B cell (primary cell): Measurements from ENCODE around the gene SLC9C2. TPM values are rescaled to one million over a fixed set of nuclear protein-coding genes. Genes with fewer than 3 reads are reported as not detected.

Experiments
- ATAC-seq: fragments of 200-7000 bp; cut with Tn5 transposase; one replicate; pipeline ENCODE4 v1.10.0; 2021; ENCODE audit warnings: low read depth, mild to moderate bottlenecking, moderate number of reproducible peaks, moderate library complexity
- CTCF ChIA-PET: fragments of 350-600 bp; sonication (Branson Sonifier 250); formaldehyde crosslinking; loops from one replicate; lab custom pipeline; 2021; ENCODE audit warnings: antibody characterized with exemption, inconsistent platforms; lab: Charles Lee
- POLR2A ChIA-PET: fragments of 350-600 bp; sonication (Branson Sonifier 250); formaldehyde crosslinking; loops from one replicate; lab custom pipeline; 2021; ENCODE audit warnings: antibody characterized with exemption; lab: Charles Lee
- DNase-seq: peaks from one replicate; pipeline ENCODE4 v3.0.0; 2013
- H2AFZ ChIP-seq: 2 replicates; pipeline ENCODE4 v1.6.1; 2012; ENCODE audit warnings: mild to moderate bottlenecking, low read depth, low read length; ENCODE audit not compliant: insufficient read depth, poor library complexity, severe bottlenecking
- H3K27ac ChIP-seq, 2 donors: 1 replicate in 1 of 2; 2 replicates in 1 of 2; pipeline ENCODE4 v1.5.1; 2012 to 2013; ENCODE audit warnings: low read length in 2 of 2, mild to moderate bottlenecking in 2 of 2, moderate library complexity in 1 of 2
- H3K27me3 ChIP-seq, 4 experiments: fragments of 200-600 bp in 1 of 4; sonication (generic) in 1 of 4; replicated peaks in 1 of 4; 1 replicate in 2 of 4; 2 replicates in 2 of 4; pipeline versions ENCODE4 v1.6.1 to v1.7.0; 2013 to 2016; ENCODE audit warnings: low read length in 3 of 4, mild to moderate bottlenecking in 2 of 4, mixed read lengths in 1 of 4, moderate library complexity in 1 of 4; ENCODE audit not compliant: insufficient read depth in 4 of 4, control insufficient read depth in 3 of 4; ENCODE audit errors: control extremely low read depth in 1 of 4
- H3K36me3 ChIP-seq, 2 experiments: replicated peaks in 1 of 2; 1 replicate in 1 of 2; 2 replicates in 1 of 2; pipeline versions ENCODE4 v1.6.1 to v1.7.1; 2013; ENCODE audit warnings: low read length in 1 of 2; ENCODE audit not compliant: insufficient read depth in 2 of 2, control insufficient read depth in 1 of 2; ENCODE audit errors: control extremely low read depth in 1 of 2, extremely low read depth in 1 of 2
- H3K4me1 ChIP-seq, 2 donors: fragments of 200-600 bp in 1 of 2; sonication (generic) in 1 of 2; 1 replicate in 1 of 2; 2 replicates in 1 of 2; pipeline versions ENCODE4 v1.5.1 to v1.6.1; 2013 to 2017; ENCODE audit warnings: low read length in 2 of 2; ENCODE audit not compliant: control insufficient read depth in 2 of 2, insufficient read depth in 2 of 2
- H3K4me2 ChIP-seq: replicated peaks from 2 replicates; pipeline ENCODE3; 2012; ENCODE audit warnings: mild to moderate bottlenecking, low read depth, low read length; ENCODE audit not compliant: poor library complexity, severe bottlenecking
- H3K4me3 ChIP-seq, 5 experiments: fragments of 200-600 bp in 1 of 5; sonication (generic) in 1 of 5; 1 replicate in 3 of 5; 2 replicates in 2 of 5; pipeline versions ENCODE4 v1.5.1 to v1.7.0; 2011 to 2016; ENCODE audit warnings: low read length in 4 of 5, mild to moderate bottlenecking in 4 of 5, low read depth in 2 of 5, control low read depth in 1 of 5, moderate library complexity in 1 of 5; ENCODE audit not compliant: insufficient read depth in 1 of 5; ENCODE audit errors: control extremely low read depth in 1 of 5, extremely low read depth in 1 of 5
- H3K79me2 ChIP-seq: fragments of 200-600 bp; sonication (generic); one replicate; pipeline ENCODE4 v1.6.0; 2016; ENCODE audit warnings: low read length; ENCODE audit not compliant: control insufficient read depth, insufficient read depth
- H3K9ac ChIP-seq: fragments of 200-600 bp; sonication (generic); 2 replicates; pipeline ENCODE4 v1.6.1; 2017; ENCODE audit warnings: mild to moderate bottlenecking, low read length, moderate library complexity
- H3K9me3 ChIP-seq, 3 donors: one replicate each; pipeline versions ENCODE4 v1.6.1 to v1.7.1; 2013; ENCODE audit warnings: low read length in 2 of 3; ENCODE audit not compliant: control insufficient read depth in 2 of 3, insufficient read depth in 1 of 3; ENCODE audit errors: control extremely low read depth in 1 of 3
- H4K20me1 ChIP-seq: 2 replicates; pipeline ENCODE4 v1.6.0; 2012; ENCODE audit warnings: mild to moderate bottlenecking, low read length; ENCODE audit not compliant: insufficient read depth, control insufficient read depth, poor library complexity, severe bottlenecking
- H3K27ac Mint-ChIP-seq: one replicate; pipeline ENCODE4 v1.8.0; 2021; ENCODE audit warnings: mixed read lengths
- H3K27me3 Mint-ChIP-seq: one replicate; pipeline ENCODE4 v1.8.0; 2021; ENCODE audit warnings: mixed read lengths
- H3K4me1 Mint-ChIP-seq: one replicate; pipeline ENCODE4 v1.8.0; 2021; ENCODE audit warnings: mixed read lengths
- H3K4me3 Mint-ChIP-seq: one replicate; pipeline ENCODE4 v1.8.0; 2021; ENCODE audit warnings: mixed read lengths
- H3K9me3 Mint-ChIP-seq: one replicate; pipeline ENCODE4 v1.8.0; 2022; ENCODE audit warnings: mixed read lengths; ENCODE audit not compliant: insufficient read depth
- EZH2 ChIP-seq: IDR thresholded peaks from 2 replicates; pipeline ENCODE4 v1.6.1; 2012; ENCODE audit warnings: borderline replicate concordance, low read depth, mild to moderate bottlenecking, moderate library complexity, low read length; ENCODE audit not compliant: insufficient read depth, poor library complexity, severe bottlenecking
- WGBS: methylation state at CpG from one replicate; pipeline ENCODE4 v1.1.5; 2013; ENCODE audit warnings: missing lambda C conversion rate; ENCODE audit not compliant: insufficient coverage; 5-methylcytosine and 5-hydroxymethylcytosine counted together
- intact Hi-C: fragments of 100-400 bp; cut with micrococcal nuclease; formaldehyde crosslinking; loops from one replicate; pipeline ENCODE4 v1.10.0; 2022
- polyA plus RNA-seq: library from polyadenylated mRNA; depleted of rRNA; stranded (reverse); fragments of >200 nt; gene quantifications from 2 replicates; pipeline ENCODE4 v1.2.3, GENCODE V29; 2012
- total RNA-seq, 2 donors: library from RNA; stranded (reverse); fragments of 120-200 nt in 1 of 2; gene quantifications; 1 replicate in 1 of 2; 2 replicates in 1 of 2; pipeline versions ENCODE4 v1.2.3 to v1.2.4, GENCODE V29; 2013 to 2022
- TF ChIP-seq, protein P1 (sequence below): fragments of 200-600 bp; IDR thresholded peaks from one replicate; pipeline ENCODE4 v1.8.0; 2022; ENCODE audit warnings: antibody characterized with exemption, mild to moderate bottlenecking

Gene SLC9C2
- total and polyA plus RNA-seq, 2 donors (not counting 1 experiment from before 2014, with no cell fraction given) = not detected

DNA sequence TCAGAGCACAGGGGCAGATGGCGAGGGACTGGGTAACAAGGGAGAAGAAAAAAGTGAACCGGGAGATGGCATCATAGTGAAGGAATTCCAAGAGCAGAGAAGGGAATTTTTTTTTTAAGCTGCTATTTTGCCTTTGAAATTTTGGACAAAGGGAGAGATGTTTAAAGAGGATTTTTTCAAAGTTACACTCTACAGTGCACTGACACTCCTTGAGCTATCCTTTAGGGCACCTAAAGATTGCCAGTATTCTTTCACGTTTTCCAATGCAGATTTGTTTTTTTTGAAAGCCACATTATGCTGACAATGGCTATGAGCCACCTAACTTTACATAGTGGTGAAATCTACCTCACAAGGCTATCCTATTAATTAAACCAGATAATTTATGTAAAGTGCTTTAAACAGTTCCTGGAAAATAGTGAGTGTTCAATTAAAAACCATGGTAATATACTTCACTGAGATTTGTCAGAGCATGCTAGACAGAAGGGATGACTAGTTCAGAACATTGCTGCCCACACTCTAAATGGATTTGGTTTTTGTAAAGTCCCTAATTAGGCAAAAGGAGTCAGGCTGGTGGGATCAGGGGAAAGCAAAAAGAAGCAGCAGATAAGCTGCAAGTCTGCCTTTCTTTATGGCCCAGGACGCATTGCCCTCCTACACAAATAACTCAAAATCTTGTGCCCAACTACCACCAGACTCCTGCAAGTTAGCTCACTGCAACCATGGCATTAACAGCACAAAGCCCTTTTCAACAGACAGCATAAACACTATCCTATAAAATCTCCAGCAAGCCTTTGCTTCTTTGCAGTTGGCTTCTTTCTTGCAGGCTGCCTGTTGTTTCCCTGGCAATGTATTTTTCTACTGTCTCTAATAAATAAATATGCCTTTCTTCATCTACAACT lies 71.8 kb downstream of the SLC9C2 start:
- whole genome bisulfite sequencing = 87% methylated on average over 3 of the region's 4 CpGs
- POLR2A ChIA-PET = no interaction called here
- no peak overlapping the region for H3K9ac ChIP-seq

DNA sequence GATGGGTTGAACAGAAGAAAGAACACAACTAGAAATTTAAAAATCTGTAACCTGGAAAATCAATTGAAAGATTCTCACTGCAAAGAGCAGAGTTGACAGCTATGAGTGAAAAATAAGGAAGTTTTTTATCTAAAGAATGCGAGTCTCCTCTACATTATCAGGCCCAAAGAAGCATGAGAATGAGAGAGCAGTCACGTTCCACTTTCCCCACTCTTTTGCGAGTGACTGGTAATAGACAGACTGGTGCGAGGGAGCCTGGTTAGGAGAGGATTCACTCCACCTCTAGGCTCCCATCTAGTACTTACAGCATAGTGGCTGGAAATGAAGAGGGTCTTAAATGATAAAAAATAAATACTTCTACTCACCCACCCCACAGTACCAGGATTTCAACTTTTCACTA lies 73.8 kb downstream of the SLC9C2 start:
- intact Hi-C loops = no loop called here
- H3K4me1 ChIP-seq = no peaks in the 10 kb centered on the region
- ChIA-PET CTCF (no interaction called here), POLR2A (no interaction called here)
- Mint-ChIP-seq H3K27me3 (no peaks in the 10 kb centered on the region), H3K4me1 (no peaks in the 10 kb centered on the region), H3K9me3 (no peaks in the 10 kb centered on the region), H3K27ac (no peak overlapping the region), H3K4me3 (no peak overlapping the region)
- H3K9me3 ChIP-seq = peaks cover 0 to 1% (median 0%) of the 10 kb centered on the region in 3 donors
- ATAC-seq (no peak), DNase-seq (no peak)
- TF ChIP-seq EZH2 = no peak
- TF ChIP-seq, protein P1, sequence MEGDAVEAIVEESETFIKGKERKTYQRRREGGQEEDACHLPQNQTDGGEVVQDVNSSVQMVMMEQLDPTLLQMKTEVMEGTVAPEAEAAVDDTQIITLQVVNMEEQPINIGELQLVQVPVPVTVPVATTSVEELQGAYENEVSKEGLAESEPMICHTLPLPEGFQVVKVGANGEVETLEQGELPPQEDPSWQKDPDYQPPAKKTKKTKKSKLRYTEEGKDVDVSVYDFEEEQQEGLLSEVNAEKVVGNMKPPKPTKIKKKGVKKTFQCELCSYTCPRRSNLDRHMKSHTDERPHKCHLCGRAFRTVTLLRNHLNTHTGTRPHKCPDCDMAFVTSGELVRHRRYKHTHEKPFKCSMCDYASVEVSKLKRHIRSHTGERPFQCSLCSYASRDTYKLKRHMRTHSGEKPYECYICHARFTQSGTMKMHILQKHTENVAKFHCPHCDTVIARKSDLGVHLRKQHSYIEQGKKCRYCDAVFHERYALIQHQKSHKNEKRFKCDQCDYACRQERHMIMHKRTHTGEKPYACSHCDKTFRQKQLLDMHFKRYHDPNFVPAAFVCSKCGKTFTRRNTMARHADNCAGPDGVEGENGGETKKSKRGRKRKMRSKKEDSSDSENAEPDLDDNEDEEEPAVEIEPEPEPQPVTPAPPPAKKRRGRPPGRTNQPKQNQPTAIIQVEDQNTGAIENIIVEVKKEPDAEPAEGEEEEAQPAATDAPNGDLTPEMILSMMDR = no peak
- no peak overlapping the region for H3K4me2 ChIP-seq
- H3K4me3 ChIP-seq = no peak overlapping the region
- H3K79me2 ChIP-seq = no peaks in the 10 kb centered on the region
- H2AFZ ChIP-seq = no peak overlapping the region
- no CpG with 5 or more reads among the region's 4 CpGs for WGBS
- H3K27ac ChIP-seq = no peak overlapping the region
- no peaks in the 10 kb centered on the region for H4K20me1 ChIP-seq
- H3K36me3 ChIP-seq = no peaks in the 10 kb centered on the region
- no peak overlapping the region for H3K9ac ChIP-seq
- H3K27me3 ChIP-seq = no peaks in the 10 kb centered on the region

More for the DNA sequence above, 71.8 kb downstream of the SLC9C2 start:
- CTCF ChIA-PET = interaction anchor here (0.8 kb wide), 1 partner anchor 811 kb away, joined by 4 read pairs; no protein-coding TSS in a partner anchor
- Histone ChIP-seq H2AFZ (no peak overlapping the region), H3K79me2 (no peaks in the 10 kb centered on the region), H4K20me1 (no peaks in the 10 kb centered on the region), H3K4me2 (no peak overlapping the region), H3K4me3 (no peak overlapping the region), H3K4me1 (no peaks in the 10 kb centered on the region), H3K27ac (no peak overlapping the region), H3K9me3 (peaks cover 0 to 1% (median 0%) of the 10 kb centered on the region in 3 donors), H3K27me3 (no peaks in the 10 kb centered on the region), H3K36me3 (no peaks in the 10 kb centered on the region)
- DNase-seq (no peak), ATAC-seq (no peak)
- Mint-ChIP-seq H3K4me3 (no peak overlapping the region), H3K27me3 (no peaks in the 10 kb centered on the region), H3K9me3 (no peaks in the 10 kb centered on the region), H3K4me1 (no peaks in the 10 kb centered on the region), H3K27ac (no peak overlapping the region)
- intact Hi-C loops = no loop called here
- no peak for TF ChIP-seq EZH2
- TF ChIP-seq, protein P1 = no peak
